HepG2 (cell line): ENCODE results near the gene SLC12A2. TPM values are rescaled to one million over a fixed set of nuclear protein-coding genes. Genes with fewer than 3 reads are reported as not detected.

Experiments used
- CCDC6 ChIP-seq: sonication (generic); formaldehyde crosslinking; IDR thresholded peaks from 2 replicates; pipeline ENCODE4 v1.8.1; 2022; ENCODE audit warnings: mild to moderate bottlenecking, missing genetic modification reagents, moderate library complexity
- FOXM1 ChIP-seq: sonication (generic); formaldehyde crosslinking; IDR thresholded peaks from 2 replicates; pipeline ENCODE4 v1.5.0; 2020; ENCODE audit warnings: missing genetic modification reagents
- HNRNPL ChIP-seq: fragments of 200-400 bp; formaldehyde crosslinking; IDR thresholded peaks from 2 replicates; pipeline ENCODE4 v1.6.1; 2017; ENCODE audit warnings: mild to moderate bottlenecking, low read depth, low read length
- MAFF ChIP-seq: IDR thresholded peaks from 2 replicates; pipeline ENCODE4 v1.6.1; 2011; ENCODE audit warnings: low read depth, low read length, improper control_type of control experiment
- RBM22 ChIP-seq: fragments of 200-400 bp; formaldehyde crosslinking; optimal IDR thresholded peaks from 2 replicates; pipeline ENCODE3; 2017; ENCODE audit warnings: mild to moderate bottlenecking, low read length, moderate library complexity
- SCMH1 ChIP-seq: sonication (generic); formaldehyde crosslinking; IDR thresholded peaks from 2 replicates; pipeline ENCODE4 v1.9.0; 2021; ENCODE audit warnings: missing genetic modification reagents, mild to moderate bottlenecking, borderline replicate concordance
- SPEN ChIP-seq: sonication (generic); formaldehyde crosslinking; IDR thresholded peaks from 2 replicates; pipeline ENCODE4 v1.5.1; 2020; ENCODE audit warnings: low read depth, mild to moderate bottlenecking, missing genetic modification reagents
- SRY ChIP-seq: sonication (generic); formaldehyde crosslinking; IDR thresholded peaks from 2 replicates; pipeline ENCODE4 v1.8.0; 2022; ENCODE audit warnings: mild to moderate bottlenecking, missing genetic modification reagents
- YEATS4 ChIP-seq: sonication (generic); formaldehyde crosslinking; IDR thresholded peaks from 2 replicates; pipeline ENCODE4 v1.4.0; 2020; ENCODE audit warnings: missing genetic modification reagents, borderline replicate concordance
- ZNF160 ChIP-seq: sonication (generic); formaldehyde crosslinking; IDR thresholded peaks from 2 replicates; pipeline ENCODE4 v1.8.0; 2022; ENCODE audit warnings: mild to moderate bottlenecking, inconsistent platforms, missing genetic modification reagents
- ZNF354B ChIP-seq: sonication (generic); formaldehyde crosslinking; IDR thresholded peaks from 2 replicates; pipeline ENCODE4 v1.8.0; 2022; ENCODE audit warnings: mild to moderate bottlenecking, missing genetic modification reagents
- ZNF382 ChIP-seq: sonication (generic); formaldehyde crosslinking; IDR thresholded peaks from 2 replicates; pipeline ENCODE4 v1.5.0; 2020; ENCODE audit warnings: missing genetic modification reagents, mild to moderate bottlenecking, borderline replicate concordance
- ZNF562 ChIP-seq: sonication (generic); formaldehyde crosslinking; IDR thresholded peaks from 2 replicates; pipeline ENCODE4 v1.8.0; 2022; ENCODE audit warnings: missing genetic modification reagents, borderline replicate concordance
- ZNF629 ChIP-seq: sonication (generic); formaldehyde crosslinking; conservative IDR thresholded peaks from 2 replicates; pipeline ENCODE4 v1.5.0; 2020; ENCODE audit warnings: missing genetic modification reagents
- polyA plus RNA-seq, 8 experiments: library from polyadenylated mRNA; depleted of rRNA in 3 of 8; stranded (reverse) in 7 of 8; unstranded in 1 of 8; fragments of >200 nt; fragmentation: Illumina TruSeq in 4 of 8; extraction: Trizol in 4 of 8; gene quantifications; 2 replicates each; pipeline versions ENCODE4 v1.2.1 to v1.2.3, GENCODE V29; 2011 to 2016; ENCODE audit warnings: low read depth in 4 of 8, missing spikeins in 1 of 8, mixed read lengths in 1 of 8; ENCODE audit not compliant: insufficient read depth in 1 of 8
- total RNA-seq, 5 experiments: library from RNA; depleted of rRNA; stranded (reverse); fragments of >200 nt; fragmentation: Illumina TruSeq; extraction: Trizol; gene quantifications; 2 replicates each; pipeline ENCODE4 v1.2.3, GENCODE V29; 2016; ENCODE audit warnings: low read depth in 1 of 5
- TF ChIP-seq, protein P1 (sequence below): sonication (generic); formaldehyde crosslinking; IDR thresholded peaks from 2 replicates; pipeline ENCODE4 v1.4.0; 2020; ENCODE audit warnings: missing genetic modification reagents
- TF ChIP-seq, protein P2 (sequence below): sonication (generic); formaldehyde crosslinking; IDR thresholded peaks from 2 replicates; pipeline ENCODE4 v1.4.0; 2020; ENCODE audit warnings: missing genetic modification reagents
- TF ChIP-seq, protein P3 (sequence below): sonication (generic); formaldehyde crosslinking; conservative IDR thresholded peaks from 2 replicates; pipeline ENCODE4 v1.8.0; 2022; ENCODE audit warnings: missing genetic modification reagents
- TF ChIP-seq, protein P4 (sequence below): sonication (generic); formaldehyde crosslinking; IDR thresholded peaks from 2 replicates; pipeline ENCODE4 v1.8.0; 2022; ENCODE audit warnings: mild to moderate bottlenecking, missing genetic modification reagents, moderate library complexity
- TF ChIP-seq, protein P5 (sequence below): sonication (generic); formaldehyde crosslinking; IDR thresholded peaks from 2 replicates; pipeline ENCODE4 v1.4.0; 2020; ENCODE audit warnings: mild to moderate bottlenecking, missing genetic modification reagents

Gene SLC12A2
- total and polyA plus RNA-seq, 2 of the 13 experiments (the other 11 are each of a cell fraction or from before 2014, with no cell fraction given) = 4.0 to 9.7 TPM

DNA sequence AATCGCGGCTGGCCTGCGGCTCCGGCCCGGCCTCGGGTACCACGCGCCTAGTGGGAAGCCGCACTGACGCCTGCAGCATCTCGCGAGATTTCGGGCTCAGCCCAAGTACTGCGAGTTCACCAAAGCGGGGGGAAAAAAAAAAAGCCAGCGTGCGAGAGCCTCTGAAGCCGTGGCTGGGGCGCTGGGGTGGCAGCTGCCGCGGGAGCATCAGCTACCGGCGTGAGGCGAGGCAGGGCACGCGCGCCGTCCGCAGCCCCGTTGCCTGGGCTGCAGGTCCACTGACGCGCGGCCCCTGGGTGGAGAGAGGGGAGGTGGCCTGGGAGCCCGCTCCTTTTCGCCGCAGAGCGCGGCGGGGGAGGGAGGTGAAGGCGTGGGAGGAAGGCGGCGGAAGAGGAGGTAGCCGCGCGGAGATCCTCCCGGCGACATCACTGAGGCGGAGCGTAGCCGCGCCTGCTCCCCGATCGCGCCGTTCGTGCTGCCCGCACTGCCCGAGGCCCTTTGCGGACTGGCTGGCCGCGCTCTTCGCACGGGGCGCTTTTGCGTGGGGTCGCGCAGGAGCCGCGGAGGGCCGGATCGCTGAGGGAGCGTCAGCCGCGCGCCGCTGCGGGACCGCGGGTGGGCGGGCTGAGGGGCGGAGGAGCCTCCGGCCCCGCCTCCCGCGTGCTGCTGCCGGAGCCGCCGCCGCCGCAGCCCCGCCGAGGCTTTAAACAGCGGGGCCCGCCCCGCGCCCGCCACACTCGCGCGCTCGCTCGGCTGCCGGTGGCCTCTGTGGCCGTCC, at the start of gene SLC12A2 (continued):
- TF ChIP-seq, protein P1, sequence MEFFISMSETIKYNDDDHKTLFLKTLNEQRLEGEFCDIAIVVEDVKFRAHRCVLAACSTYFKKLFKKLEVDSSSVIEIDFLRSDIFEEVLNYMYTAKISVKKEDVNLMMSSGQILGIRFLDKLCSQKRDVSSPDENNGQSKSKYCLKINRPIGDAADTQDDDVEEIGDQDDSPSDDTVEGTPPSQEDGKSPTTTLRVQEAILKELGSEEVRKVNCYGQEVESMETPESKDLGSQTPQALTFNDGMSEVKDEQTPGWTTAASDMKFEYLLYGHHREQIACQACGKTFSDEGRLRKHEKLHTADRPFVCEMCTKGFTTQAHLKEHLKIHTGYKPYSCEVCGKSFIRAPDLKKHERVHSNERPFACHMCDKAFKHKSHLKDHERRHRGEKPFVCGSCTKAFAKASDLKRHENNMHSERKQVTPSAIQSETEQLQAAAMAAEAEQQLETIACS = no peak
- TF ChIP-seq RBM22 (no peak), HNRNPL (no peak), ZNF160 (CRISPR knock-in tag) (peak; percentile 40; the same call in 1 of the 2 replicates), SCMH1 (CRISPR knock-in tag) (no peak), MAFF (no peak), ZNF562 (CRISPR knock-in tag) (no peak), ZNF629 (CRISPR knock-in tag) (no peak), SRY (peak; percentile 48; the same call in 1 of the 2 replicates), ZNF354B (CRISPR knock-in tag) (no peak), ZNF382 (CRISPR knock-in tag) (no peak), FOXM1 (CRISPR knock-in tag) (no peak), CCDC6 (CRISPR knock-in tag) (no peak), YEATS4 (CRISPR knock-in tag) (peak; percentile 77), SPEN (CRISPR knock-in tag) (peak; percentile 69; the same call in 1 of the 2 replicates)
- TF ChIP-seq, protein P2, sequence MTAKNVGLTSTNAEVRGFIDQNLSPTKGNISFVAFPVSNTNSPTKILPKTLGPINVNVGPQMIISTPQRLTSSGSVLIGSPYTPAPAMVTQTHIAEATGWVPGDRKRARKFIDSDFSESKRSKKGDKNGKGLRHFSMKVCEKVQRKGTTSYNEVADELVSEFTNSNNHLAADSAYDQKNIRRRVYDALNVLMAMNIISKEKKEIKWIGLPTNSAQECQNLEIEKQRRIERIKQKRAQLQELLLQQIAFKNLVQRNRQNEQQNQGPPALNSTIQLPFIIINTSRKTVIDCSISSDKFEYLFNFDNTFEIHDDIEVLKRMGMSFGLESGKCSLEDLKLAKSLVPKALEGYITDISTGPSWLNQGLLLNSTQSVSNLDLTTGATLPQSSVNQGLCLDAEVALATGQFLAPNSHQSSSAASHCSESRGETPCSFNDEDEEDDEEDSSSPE (CRISPR knock-in tag) = peak; percentile 43; the same call in 1 of the 2 replicates
- TF ChIP-seq, protein P3, sequence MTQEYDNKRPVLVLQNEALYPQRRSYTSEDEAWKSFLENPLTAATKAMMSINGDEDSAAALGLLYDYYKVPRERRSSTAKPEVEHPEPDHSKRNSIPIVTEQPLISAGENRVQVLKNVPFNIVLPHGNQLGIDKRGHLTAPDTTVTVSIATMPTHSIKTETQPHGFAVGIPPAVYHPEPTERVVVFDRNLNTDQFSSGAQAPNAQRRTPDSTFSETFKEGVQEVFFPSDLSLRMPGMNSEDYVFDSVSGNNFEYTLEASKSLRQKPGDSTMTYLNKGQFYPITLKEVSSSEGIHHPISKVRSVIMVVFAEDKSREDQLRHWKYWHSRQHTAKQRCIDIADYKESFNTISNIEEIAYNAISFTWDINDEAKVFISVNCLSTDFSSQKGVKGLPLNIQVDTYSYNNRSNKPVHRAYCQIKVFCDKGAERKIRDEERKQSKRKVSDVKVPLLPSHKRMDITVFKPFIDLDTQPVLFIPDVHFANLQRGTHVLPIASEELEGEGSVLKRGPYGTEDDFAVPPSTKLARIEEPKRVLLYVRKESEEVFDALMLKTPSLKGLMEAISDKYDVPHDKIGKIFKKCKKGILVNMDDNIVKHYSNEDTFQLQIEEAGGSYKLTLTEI (CRISPR knock-in tag) = no peak
- TF ChIP-seq, protein P4, sequence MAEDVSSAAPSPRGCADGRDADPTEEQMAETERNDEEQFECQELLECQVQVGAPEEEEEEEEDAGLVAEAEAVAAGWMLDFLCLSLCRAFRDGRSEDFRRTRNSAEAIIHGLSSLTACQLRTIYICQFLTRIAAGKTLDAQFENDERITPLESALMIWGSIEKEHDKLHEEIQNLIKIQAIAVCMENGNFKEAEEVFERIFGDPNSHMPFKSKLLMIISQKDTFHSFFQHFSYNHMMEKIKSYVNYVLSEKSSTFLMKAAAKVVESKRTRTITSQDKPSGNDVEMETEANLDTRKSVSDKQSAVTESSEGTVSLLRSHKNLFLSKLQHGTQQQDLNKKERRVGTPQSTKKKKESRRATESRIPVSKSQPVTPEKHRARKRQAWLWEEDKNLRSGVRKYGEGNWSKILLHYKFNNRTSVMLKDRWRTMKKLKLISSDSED = no peak
- TF ChIP-seq, protein P5, sequence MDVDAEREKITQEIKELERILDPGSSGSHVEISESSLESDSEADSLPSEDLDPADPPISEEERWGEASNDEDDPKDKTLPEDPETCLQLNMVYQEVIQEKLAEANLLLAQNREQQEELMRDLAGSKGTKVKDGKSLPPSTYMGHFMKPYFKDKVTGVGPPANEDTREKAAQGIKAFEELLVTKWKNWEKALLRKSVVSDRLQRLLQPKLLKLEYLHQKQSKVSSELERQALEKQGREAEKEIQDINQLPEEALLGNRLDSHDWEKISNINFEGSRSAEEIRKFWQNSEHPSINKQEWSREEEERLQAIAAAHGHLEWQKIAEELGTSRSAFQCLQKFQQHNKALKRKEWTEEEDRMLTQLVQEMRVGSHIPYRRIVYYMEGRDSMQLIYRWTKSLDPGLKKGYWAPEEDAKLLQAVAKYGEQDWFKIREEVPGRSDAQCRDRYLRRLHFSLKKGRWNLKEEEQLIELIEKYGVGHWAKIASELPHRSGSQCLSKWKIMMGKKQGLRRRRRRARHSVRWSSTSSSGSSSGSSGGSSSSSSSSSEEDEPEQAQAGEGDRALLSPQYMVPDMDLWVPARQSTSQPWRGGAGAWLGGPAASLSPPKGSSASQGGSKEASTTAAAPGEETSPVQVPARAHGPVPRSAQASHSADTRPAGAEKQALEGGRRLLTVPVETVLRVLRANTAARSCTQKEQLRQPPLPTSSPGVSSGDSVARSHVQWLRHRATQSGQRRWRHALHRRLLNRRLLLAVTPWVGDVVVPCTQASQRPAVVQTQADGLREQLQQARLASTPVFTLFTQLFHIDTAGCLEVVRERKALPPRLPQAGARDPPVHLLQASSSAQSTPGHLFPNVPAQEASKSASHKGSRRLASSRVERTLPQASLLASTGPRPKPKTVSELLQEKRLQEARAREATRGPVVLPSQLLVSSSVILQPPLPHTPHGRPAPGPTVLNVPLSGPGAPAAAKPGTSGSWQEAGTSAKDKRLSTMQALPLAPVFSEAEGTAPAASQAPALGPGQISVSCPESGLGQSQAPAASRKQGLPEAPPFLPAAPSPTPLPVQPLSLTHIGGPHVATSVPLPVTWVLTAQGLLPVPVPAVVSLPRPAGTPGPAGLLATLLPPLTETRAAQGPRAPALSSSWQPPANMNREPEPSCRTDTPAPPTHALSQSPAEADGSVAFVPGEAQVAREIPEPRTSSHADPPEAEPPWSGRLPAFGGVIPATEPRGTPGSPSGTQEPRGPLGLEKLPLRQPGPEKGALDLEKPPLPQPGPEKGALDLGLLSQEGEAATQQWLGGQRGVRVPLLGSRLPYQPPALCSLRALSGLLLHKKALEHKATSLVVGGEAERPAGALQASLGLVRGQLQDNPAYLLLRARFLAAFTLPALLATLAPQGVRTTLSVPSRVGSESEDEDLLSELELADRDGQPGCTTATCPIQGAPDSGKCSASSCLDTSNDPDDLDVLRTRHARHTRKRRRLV (CRISPR knock-in tag) = no peak
